GM21390 (cell line): Measurements from ENCODE around the gene PITPNM2.

Source experiments
- ATAC-seq: cut with Tn5 transposase; IDR thresholded peaks from one replicate; pipeline ENCODE4 v1.9.1; 2021; ENCODE audit not compliant: unreplicated experiment

The PITPNM2 gene

GRCh38 chr12:123145211-123145610, 5.7 kb downstream of the PITPNM2 start:
- no peak for ATAC-seq

DNA sequence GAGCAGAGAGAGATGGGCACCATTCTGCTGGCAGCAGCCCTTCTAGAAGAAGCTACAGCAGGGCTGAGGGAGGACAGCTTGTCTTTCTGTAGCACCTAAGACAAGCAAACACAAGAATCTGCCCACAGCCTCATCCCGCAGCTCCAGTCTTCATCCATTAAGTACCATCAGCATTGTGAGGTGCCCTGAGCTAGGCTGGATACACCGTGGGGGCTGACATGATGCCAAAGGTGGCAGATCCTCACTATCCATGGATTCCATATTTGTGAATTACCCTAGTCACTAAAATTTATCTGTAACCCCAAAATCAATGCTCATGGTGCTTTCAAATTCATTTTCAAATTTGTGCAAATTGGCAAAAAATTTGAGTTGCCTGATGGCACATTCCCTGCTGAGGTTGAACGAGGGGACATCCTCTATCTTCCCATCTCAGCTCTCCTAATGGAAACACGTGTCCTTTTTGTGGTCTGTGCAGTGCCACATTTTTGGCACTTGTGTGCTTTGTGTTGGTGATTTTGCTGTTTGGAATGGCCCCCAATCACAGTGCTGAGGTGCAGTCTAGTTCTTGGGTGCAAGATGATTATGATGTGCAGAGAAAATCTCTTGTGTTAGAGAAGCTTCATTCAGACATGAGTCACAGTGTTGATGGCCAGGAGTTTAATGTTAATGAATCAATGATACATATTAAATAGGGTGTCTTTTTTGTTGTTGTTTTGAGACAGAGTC, 7.0 kb downstream of the PITPNM2 start:
- ATAC-seq = no peak

DNA sequence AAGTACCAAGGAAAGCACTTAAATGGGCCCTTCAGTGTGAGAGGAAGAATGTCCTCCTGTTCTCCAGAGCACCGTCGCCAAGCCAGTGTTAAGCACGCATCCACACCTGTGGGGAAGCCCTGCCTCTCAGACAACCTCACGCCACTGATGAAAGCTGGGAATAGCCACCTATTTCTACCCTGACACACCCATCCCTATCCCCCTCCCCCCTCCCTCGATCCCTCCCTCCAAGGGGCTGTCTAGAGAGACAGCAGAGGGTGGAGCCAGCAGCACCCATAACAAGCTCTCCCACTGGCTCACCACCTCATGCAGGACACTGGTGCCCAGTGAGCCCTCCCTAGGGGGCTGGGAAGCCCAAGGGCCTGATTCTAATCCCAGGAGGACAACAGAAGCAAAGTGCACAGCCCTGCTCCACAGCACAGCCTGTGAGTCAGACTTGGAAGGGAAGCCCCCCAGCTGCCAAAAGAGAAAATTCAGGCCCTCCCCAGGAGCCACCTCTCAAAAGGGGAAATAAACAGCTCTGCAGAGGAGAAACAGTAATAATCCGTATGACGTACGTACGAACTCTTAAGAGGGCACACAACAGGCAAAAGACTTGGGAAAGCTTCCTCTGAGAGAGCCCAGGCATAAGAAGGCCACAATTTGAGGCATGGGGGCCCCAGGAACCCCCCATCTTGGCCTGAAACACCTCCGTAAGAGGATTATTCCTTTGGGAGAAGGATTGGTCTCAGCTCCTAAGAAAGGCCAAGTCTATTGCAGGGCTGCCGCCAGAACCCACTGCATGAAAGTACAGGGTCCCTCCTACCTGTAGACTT, 7.8 kb downstream of the PITPNM2 start:
- no peak for ATAC-seq

GRCh38 chr12:123142518-123142840, 8.4 kb downstream of the PITPNM2 start:
- ATAC-seq = no peak

DNA sequence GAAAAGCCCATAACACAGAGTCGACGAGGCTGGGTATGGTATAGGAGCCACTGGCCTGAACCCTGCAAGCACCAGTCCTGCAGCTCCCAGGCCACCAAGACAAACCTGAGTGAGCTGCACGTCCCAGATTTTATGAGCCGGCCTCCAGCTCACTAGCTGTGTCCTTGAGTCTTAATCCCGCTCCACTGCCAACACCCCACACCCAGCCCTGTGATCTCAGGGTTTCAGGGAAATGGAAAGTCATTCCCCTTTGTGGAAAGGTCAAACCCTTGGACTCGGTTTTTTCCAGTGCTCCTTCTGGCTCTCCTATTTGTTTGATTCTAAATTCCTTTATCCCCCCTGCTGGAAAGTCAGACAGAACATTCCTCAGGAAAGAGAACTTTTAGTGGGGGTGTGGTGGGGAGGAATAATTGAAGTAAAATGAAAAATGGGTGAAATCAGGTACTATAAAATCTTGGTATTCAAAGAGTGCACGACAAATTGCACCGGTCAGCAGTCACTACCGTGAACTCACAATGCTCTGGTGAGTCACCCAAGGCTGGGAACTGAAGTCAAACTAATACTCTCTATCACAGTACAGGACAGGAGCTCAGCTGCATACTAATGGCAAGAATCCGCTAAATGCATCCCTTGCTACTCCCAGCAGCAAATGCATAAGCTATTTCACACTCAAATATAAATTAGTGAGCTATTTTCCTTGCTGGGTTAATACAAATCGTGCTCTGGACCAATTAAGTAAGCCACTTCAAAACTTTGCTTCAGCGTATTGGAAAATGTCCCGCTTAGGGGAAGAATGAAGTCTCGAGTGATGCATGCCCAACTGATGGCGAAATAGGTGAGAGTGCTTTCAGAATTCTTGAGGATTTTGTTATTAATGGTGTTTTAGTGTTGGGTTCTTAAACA, 9.0 kb downstream of the PITPNM2 start:
- no peak for ATAC-seq

GRCh38 chr12:123140676-123141614, 9.9 kb downstream of the PITPNM2 start:
- no peak for ATAC-seq

GRCh38 chr12:123139926-123140675, 10.8 kb downstream of the PITPNM2 start:
- ATAC-seq = no peak

- no peak for ATAC-seq
These were observed 15.2 kb downstream of the PITPNM2 start for GRCh38 chr12:123135688-123136087.

- no peak for ATAC-seq
These were observed 16.1 kb downstream of the PITPNM2 start for GRCh38 chr12:123134826-123135225.

DNA sequence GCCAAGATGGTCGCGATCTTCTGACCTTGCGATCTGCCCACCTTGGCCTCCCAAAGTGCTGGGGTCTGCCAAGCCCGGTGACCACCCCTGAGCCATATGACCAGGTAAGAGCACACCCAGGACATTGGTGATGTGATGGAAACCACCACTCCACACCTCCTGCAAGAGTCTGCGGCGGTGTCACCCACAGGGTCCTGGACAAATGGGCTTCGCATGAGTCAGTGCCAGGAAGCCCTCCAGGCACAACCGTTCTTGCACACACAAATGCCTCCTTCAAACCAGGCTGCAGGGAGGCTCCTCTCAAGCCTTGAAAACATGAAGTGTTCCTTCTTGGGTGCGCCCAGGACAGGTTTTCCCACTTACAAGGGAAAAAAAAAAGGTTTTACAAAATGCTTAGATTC, 16.6 kb downstream of the PITPNM2 start:
- no peak for ATAC-seq

DNA sequence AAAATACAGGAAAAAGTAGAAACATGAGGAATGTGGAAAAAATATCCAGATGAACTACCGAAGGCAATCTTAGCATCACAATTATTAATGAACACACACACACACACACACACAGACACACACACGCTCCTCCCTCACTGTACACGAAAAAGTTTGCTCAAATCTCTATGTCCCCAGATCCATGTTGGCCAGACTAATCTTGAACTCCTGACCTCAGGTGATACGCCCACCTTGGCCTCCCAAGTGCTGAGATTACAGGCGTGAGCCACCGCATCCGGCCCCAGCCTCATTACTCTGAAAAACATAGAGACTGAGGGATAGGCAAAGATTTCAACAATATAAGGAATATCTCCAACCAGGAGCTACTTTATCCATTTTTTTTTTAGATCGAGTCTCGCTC, 17.2 kb downstream of the PITPNM2 start:
- no peak for ATAC-seq

- no peak for ATAC-seq
These were observed 17.8 kb downstream of the PITPNM2 start for GRCh38 chr12:123132951-123133619.

- no peak for ATAC-seq
These were observed 18.9 kb downstream of the PITPNM2 start for GRCh38 chr12:123131879-123132402.

GRCh38 chr12:123131291-123131832, 19.5 kb downstream of the PITPNM2 start:
- no peak for ATAC-seq

DNA sequence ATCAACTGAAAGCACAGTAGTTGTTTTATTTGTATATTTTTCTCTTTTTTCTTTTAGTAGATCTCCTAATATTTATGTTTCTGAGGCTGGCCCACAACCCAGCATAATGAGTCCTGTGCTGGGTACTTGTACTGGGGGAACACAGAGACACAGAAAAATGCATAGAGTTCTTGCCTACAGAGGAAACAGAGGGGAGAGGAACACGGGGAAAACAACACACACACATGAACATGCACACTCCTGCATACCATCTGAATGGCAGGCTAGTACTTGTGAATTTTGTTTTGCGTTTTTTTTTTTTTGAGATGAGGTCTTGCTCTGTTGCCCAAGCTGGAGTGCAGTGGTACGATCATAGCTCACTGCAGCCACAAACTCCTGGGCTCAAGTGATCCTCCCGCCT, 21.3 kb downstream of the PITPNM2 start:
- no peak for ATAC-seq

- no peak for ATAC-seq
These were observed 23.8 kb downstream of the PITPNM2 start for GRCh38 chr12:123127182-123127495.

DNA sequence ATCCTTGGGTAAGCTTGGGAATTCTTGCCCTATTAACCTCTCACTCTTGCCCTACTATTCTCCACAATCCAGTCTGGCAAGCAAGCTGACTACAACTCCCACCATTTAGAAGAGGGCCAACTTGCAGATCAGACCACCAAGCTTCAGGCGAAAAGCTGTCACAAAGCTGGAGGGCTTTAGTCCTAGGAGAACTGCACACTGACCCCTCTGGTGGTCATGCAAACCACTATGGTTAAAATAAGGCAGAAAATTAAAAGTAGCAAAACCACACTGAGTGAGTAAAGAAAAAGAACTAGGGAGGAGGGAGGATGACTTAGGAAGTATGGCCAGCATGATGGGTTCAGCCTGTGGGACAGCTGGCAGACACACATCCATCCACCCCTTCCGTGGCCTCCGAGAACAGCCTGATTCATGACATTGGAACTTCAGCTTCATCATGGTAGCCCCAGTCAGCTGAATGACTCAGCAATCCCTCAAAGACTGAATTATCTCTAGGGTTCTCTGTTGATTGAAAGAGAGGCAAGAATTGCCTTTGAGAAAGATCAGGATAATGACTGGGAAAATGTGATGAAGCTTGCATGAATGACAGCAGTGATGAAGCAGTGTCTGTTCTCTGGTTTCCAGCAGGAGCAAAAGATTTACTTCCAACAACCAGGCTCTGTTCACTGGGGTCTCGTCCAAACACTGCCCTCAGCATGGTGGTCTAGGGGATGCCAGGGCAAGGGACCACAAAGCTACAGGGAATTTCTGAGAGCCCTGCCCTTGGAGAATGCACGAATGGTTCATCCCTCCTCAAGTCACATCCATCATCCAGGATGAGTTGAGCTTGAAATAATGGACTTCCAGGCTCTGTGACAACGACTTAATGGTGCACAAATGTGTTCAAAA, 24.4 kb downstream of the PITPNM2 start:
- no peak for ATAC-seq

DNA sequence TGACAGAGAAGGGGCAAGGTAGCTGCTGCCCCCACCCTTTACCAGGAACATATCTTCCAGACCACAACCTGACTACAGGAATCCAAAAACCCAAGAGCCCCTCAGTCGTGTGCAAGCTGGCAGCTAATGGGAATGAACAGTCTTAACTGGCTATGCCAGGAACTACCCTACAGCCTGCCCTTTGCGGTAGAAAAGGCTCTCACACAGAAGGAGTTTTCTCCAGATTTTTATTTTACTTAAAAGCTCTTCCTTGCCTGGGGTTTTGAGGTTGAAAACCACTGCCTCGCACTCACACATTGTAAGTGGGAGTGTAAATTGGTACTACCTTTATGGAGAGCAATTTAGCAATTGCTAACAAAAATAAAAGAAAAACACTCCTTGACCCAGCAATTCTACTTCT, 28.3 kb downstream of the PITPNM2 start:
- no peak for ATAC-seq
